ENCODE results near the gene GPS1.
A peak's percentile ranks its signal among the peaks of the same experiment; 100 is the strongest.

Gene GPS1

GRCh38 chr17:82018989-82019689, 32.6 kb upstream of the GPS1 start:
- in situ Hi-C loops (cut with MboI; ENCODE audit: low pct_unique_long_range_greater_than_20kb, low sequenced_read_pairs, unreplicated experiment) = no loop called here
- TF ChIP-seq, protein P1, sequence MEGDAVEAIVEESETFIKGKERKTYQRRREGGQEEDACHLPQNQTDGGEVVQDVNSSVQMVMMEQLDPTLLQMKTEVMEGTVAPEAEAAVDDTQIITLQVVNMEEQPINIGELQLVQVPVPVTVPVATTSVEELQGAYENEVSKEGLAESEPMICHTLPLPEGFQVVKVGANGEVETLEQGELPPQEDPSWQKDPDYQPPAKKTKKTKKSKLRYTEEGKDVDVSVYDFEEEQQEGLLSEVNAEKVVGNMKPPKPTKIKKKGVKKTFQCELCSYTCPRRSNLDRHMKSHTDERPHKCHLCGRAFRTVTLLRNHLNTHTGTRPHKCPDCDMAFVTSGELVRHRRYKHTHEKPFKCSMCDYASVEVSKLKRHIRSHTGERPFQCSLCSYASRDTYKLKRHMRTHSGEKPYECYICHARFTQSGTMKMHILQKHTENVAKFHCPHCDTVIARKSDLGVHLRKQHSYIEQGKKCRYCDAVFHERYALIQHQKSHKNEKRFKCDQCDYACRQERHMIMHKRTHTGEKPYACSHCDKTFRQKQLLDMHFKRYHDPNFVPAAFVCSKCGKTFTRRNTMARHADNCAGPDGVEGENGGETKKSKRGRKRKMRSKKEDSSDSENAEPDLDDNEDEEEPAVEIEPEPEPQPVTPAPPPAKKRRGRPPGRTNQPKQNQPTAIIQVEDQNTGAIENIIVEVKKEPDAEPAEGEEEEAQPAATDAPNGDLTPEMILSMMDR (IDR thresholded peaks at IDR 0.05; ENCODE audit: extremely low read depth, insufficient read depth, missing control alignments) = no peak
- DNase-seq (ENCODE audit: low spot score) = no peak

DNA sequence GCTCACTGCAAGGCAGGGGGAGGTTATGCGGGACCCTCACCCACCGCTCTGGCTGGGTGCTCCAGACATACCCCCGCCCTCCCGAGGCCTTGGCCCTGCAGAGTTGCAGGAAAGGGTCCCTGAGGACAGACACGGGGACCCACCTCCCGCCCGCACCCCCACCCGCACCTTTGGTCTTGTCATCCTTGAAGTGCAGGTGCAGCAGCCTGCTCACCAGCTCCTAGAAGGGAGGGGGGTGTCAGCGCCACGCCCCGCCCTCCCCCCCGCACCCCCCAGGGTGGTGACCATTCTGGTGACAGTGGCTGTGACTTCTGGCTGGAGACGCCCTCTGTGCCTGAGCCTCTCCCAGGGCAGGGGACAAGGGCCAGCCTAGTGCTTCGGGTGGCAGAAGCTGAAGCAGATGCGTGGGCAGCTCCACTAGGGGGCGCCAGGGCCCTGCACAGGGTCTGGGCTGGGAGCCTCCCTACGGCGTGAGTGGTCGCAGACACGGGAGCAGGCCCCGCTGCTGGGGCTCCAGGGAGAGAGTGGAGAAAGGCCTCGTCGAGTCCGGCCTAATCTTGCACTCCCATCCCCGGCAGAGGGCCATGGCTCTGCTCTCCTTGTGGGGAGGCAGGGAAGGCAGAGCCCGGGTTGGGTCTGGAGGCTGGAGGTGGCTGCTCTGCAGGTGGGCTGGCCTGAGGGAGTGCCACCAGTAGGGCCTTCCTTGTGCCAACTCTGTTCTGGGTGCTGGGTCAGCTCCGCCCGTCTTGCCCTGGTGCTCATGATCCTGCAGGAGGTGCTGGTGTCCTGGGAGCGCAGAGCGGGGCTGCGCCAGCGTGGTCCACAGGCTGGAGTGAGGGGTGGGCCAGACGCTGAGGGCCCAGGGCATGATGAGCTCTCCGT, 31.8 kb upstream of the GPS1 start:
- DNase-seq (ENCODE audit: low spot score) = peak; percentile 87
- TF ChIP-seq, protein P1 (IDR thresholded peaks at IDR 0.05; ENCODE audit: extremely low read depth, insufficient read depth, missing control alignments) = peak; percentile 93
- in situ Hi-C loops (cut with MboI; ENCODE audit: low pct_unique_long_range_greater_than_20kb, low sequenced_read_pairs, unreplicated experiment) = no loop called here

DNA sequence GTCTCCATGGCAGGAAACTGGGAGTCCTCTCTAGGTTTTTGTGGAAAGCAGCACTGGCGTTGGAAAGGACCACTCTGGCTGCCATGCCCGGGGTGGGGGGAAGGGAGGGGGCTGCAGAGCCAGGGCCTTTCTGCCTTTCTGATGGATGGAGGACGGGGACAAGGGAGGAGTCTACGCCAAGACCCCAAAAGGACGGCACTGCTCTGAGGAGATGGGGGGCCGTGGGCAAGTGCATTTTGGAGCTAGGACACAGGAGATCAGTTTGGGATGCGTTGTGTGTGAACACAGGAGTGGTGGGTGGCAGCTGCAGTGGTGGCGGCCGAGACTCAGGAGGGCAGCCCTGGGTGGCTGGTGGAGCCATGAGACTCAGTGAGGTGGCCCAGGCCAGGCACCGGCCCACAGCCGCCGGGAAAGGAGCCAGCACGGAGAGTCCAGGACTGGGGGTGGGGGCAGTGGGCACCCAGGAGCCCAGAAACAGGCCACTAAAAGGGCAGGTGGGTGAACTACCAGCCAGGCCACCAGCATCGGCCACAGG, 31.1 kb upstream of the GPS1 start:
- TF ChIP-seq, protein P1 (IDR thresholded peaks at IDR 0.05; ENCODE audit: extremely low read depth, insufficient read depth, missing control alignments) = no peak
- in situ Hi-C loops (cut with MboI; ENCODE audit: low pct_unique_long_range_greater_than_20kb, low sequenced_read_pairs, unreplicated experiment) = no loop called here

DNA sequence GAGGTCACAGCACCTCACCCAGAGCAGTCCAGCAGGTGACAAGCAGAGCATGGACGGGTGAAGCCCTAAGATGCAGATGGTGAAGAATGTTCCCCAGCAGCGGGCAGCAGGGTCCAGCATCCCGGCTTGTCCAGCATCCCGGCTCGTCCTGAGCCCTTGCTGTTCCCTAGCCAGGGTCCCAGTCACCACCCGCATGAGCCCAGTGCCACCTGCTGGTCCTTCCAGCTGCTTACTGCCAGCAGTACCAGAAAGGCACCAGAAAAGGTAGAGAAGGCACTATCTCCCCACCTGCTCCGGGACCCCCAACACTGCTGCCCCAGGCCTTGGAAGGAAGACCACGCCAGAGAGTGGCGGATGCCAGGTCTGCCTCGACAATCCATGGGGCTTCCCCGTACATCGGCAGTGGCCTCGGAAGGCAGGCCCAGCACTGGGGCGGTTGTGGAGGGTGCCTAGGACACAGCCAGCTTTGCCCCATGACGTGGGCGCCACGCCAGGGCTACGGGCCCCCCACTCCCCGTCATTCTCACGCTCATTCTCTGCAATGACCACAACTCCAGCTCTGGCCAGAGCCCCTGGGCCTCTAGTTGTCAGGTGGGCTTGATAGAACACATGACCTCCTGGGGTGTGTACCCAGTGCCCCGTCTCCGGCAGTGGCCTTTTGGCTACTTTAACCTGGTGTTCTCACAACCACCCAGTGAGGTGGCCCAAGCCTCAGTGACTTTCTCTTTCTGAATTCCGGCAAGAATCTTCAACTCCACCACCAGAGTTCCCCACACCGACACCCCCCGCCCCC, 30.4 kb upstream of the GPS1 start:
- in situ Hi-C loops (cut with MboI; ENCODE audit: low pct_unique_long_range_greater_than_20kb, low sequenced_read_pairs, unreplicated experiment) = no loop called here
- DNase-seq (ENCODE audit: low spot score) = peak; percentile 69
- TF ChIP-seq, protein P1 (IDR thresholded peaks at IDR 0.05; ENCODE audit: extremely low read depth, insufficient read depth, missing control alignments) = peak; percentile 66

More for the DNA sequence above, 31.1 kb upstream of the GPS1 start:
- no peak for DNase-seq (ENCODE audit: low spot score)

DNA sequence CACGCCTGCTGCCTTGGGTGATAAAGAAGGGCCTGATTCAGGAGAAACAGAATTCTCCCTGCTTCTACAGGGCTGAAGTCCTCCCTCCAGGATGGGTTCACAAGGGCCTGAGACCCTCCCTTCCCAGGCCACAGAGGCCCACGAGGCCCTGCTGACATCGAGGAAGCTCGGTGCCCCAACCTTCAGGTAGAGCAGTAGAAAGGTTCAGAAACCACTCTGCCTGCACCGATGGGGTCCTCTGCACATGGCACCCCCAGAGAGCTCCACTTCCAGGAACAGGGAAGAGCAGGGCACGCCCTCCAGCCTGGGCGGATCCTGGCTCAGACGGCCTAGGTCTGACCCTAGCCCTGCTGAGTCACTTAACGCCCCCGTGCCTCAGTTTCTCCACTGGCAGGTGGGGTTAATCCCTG, 29.8 kb upstream of the GPS1 start:
- TF ChIP-seq, protein P1 (IDR thresholded peaks at IDR 0.05; ENCODE audit: extremely low read depth, insufficient read depth, missing control alignments) = no peak
- in situ Hi-C loops (cut with MboI; ENCODE audit: low pct_unique_long_range_greater_than_20kb, low sequenced_read_pairs, unreplicated experiment) = no loop called here
- no peak for DNase-seq (ENCODE audit: low spot score)
